Left forelimb (tissue), 1 donor: Measurements from ENCODE around the gene SASH1.
A peak's percentile ranks its signal among the peaks of the same experiment; 100 is the strongest.
"Not testable (repeated sequence)": the region's sequence is repeated elsewhere in the genome, so short reads cannot be mapped to it uniquely, and the experiment has no call there.

ENCODE experiments used
- DNase-seq: peaks from one replicate; pipeline ENCODE4 v3.0.0-alpha.2; 2018; ENCODE audit warnings: low spot score

SASH1 gene

GRCh38 chr6:148550569-148550968 is 207.9 kb downstream of the SASH1 start:
- DNase-seq: no peak

DNA sequence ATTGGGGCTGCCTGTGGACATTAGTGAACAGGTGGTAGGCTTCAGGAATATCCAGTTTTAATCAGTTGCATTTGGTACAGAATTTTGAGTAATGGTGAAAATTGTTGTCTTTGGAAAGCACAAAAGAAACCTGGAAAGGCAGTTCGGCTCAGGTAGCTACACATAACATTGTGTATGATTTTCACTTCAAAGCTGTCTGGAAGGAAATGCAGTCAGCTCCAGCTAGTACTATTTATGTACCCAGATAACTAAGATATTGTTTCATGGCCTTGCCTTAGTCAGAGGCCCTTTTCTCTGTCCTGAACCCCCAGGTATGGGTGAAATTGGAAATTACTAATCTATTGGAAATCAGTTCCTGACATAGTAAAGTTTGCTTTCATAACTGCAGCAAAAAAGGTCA is 208.6 kb downstream of the SASH1 start:
- DNase-seq: no peak

DNA sequence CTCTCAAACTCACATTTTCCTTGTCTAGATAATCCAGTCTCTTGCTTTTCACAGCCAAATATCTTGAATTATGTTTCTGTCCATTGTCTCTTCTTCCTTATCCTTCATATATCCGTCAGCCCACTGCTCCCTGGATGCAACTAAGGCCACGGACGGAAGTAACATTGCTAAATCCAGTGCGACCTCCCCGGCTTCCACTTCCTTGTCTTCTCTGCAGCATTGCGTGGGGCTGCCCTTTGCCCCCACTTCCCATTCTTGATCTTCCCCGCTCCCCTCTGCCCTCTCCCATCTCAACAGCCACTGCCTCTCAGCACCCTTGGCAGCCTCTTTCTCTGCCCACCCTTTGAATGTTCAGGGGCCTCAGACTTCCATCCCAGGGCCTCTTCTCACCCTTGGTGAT is 213.8 kb downstream of the SASH1 start:
- DNase-seq: no peak

GRCh38 chr6:148557796-148558321 is 215.2 kb downstream of the SASH1 start:
- DNase-seq: no peak

DNA sequence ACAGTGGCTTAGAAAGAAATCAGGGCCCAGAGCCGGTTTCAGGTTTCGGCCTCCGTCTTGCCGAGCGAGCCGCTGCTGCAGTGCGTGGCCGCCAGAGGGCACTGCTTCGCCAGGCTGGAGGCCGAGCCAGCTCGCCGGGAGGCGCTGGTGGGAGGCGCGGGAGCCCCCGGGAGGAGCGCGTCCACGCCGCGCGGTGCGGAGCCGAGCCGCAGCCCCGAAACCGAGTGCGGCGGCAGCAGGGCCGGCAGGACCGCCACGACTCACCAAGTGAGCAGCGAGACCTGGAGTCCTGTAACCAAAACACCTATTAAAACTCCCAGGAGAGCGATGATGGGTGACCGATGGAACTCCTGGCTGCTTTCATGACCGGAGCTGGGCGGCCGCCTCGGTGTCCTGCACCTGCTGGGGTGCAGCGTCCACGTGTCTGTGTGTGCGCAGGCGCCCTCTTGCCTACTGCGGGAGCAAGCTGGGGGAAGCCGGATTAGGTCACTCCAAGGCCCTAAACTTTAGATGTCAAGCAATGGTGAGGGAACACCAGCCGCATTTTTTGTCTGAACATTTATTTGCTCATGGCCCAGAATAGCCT is 217.3 kb downstream of the SASH1 start:
- DNase-seq: peak; percentile 88

GRCh38 chr6:148561629-148562028 is 219.0 kb downstream of the SASH1 start:
- no peak for DNase-seq

DNA sequence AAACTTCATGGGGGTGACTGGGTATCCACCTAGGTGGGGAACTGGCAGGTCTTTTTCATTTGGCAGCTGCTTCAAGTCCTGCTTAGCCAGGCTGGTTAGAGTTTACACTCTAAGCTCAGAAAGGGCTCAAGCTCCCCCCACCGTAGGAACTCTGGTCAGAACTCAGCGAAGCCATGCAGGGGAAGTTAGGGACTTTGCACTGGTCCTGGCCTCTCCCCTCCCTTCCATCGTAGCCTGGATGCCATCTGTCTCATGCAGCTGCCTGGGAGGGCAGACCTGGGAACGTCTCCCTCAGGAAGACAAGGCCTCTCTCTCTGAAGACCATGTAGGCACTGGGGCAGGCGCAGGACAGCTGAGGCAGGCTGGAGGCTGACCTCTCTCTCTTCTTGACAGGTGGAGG is 220.4 kb downstream of the SASH1 start:
- DNase-seq: no peak

DNA sequence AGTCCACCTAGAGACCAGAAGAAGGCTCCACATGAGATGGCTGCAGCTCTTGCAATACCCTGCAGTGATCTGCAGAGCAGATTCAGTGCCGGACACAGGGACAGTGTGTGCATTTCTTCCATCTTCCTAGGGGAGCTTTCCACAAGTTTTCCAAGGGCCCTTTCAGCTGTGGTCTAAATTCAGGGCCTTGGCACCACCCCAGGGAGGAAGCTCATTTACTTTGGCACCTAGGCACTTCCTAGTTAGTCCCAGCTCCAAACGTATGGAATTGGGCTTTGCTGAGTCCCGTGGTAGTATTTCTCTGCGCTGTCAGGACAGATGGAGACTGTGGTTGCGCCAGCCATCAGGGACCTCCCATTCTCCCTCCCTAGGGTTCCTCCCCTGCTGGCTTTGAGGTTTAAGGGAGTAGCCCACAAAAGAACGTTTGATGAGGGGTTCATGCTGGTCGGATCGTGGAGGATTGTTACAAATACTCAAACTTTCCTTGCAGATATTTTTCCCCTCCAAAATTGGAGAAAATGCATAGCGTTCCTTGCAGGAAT is 221.9 kb downstream of the SASH1 start:
- no peak for DNase-seq

GRCh38 chr6:148565321-148565926 is 222.8 kb downstream of the SASH1 start:
- no peak for DNase-seq

- no peak for DNase-seq
Measured at GRCh38 chr6:148565930-148566663, 223.5 kb downstream of the SASH1 start.

DNA sequence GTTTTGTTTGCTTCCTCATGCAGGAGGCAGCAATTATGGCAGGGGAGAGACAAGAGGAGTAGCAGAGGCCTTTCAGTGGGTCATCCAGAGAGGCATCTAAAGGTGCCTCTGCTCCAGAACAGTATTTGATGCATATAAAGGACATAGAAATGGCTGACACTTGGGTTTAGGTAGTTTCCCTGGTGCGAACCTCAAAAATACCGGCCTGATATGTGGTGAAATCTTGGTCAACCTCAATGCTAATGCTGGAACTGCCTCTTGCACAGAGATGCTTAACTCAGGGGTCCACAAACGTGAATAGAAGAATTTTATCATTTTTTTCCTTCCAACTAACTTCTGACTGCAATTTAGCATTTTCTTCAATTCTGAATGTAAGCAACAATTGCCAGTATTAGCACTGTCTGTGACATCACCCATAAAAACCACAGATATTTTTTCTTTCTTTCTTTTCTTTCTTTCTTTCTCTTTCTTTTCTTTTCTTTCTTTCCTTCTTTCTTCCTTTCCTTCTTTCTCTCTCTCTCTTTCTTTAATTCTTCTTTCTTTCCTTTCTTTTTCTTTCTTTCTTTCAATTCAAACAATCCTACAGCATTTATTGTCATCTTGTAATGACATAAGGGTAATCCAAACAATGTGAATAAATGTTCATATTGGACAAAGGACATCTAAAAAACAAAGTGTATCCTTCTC is 224.2 kb downstream of the SASH1 start:
- DNase-seq: no peak

DNA sequence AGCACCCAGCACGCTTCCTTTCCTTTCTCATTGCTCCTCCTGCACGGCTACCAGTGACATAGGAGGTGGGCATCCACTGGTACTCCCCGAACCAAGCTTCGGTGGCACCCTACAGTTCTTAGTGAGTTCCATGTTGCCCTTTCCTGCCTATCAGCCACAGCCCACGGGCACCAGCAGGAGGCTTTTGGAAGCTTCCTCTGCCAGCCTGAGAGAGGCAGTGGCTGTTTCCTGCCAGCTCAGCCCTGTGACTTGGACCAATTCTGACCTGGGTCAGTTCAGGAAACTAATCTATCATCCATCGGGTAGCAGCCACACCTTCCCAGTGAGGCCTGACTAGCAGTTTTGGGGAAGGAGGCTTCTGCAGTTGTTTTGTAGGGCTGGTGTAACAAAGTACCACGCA is 227.8 kb downstream of the SASH1 start:
- DNase-seq: no peak

- DNase-seq: no peak
Measured at GRCh38 chr6:148572676-148573335, 230.2 kb downstream of the SASH1 start.

DNA sequence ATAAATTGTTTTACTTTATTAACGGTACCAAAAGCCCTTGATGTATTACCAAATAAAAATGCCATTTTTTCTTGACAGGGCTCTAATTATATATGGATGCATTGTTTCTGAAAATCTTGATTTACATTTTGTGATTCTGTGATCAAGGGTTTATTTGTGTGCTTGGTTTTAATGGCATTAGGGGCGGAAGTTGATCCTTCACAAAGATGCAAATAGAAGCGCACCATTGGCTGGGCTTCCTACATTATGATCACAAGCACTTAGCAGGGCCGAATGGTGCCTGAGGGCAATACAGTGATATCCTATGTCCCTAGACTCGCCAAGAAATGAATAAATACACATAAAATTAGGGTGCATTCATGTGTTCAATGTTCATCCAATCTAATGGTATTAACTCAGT is 231.3 kb downstream of the SASH1 start:
- DNase-seq: no peak

DNA sequence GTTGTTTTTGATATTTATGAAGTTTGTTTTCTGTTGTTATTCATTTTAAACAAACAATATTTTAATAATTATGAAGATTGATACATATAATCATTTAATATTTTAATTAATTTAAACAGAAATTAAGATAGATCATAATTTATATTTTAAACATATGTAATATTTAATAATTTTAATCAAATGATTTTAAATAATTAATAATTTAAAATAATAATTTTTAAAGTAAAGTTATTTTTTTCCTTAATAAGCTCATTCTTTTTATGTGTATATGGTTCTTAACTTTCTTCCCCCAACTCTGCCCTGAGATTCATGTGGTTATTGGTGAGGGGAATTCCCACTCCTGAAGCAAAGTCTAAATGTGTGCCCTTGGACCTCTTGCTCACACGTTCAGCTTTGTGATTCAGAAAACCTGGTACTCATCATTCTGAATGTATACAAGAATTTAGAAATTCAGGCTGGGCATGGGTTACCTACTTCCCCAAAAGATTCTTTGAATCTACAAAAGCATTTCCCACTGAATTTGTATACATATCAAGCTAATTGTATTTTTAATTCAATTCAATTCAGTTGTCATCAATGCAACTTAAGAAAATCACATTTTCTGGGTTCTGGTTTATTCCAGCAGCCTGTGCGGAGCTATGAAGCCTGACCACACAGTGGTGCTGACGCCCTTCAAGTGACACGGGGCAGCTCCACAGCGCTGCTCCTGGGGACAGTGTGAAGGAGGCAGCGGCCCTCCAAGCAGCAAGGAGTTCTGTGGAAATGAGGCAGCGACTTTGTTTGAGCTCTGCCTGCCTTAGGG is 235.2 kb downstream of the SASH1 start:
- DNase-seq: peak; percentile 78

GRCh38 chr6:148578489-148578814 is 235.8 kb downstream of the SASH1 start:
- no peak for DNase-seq

GRCh38 chr6:148578837-148579565 is 236.4 kb downstream of the SASH1 start:
- no peak for DNase-seq

DNA sequence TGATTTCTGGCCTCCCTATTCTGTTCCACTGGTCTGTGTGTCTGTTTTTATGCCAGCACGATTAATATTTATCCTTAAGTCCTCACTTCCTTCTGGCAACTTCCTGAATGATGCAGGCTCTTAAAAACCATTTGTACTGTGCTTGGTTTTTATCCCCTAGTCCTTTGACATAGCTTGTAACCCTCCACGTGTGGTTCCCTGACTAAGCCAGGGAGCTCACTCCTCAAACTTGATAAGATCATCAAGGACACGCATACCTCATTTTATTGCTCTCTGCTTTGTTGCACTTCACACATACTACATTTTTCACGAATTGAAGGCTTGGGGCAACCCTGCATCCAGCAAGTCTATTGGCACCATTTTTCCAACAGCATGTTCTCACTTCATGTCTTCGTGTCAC is 237.8 kb downstream of the SASH1 start:
- no peak for DNase-seq

DNA sequence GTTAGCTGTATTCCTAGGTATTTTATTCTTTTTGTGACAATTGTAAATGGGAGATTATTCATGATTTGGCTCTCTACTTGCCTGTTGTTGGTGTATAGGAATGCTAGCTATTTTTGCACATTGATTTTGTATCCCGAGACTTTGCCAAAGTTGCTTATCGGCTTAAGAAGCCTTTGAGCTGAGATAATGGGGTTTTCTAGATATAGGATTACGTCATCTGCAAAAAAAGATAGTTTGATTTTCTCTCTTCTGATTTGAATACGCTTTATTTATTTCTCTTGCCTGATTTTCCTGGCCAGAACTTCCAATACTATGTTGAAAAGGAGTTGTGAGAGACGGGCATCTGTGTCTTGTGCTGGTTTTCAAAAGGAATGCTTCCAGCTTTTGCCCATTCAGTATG is 241.0 kb downstream of the SASH1 start:
- no peak for DNase-seq

DNA sequence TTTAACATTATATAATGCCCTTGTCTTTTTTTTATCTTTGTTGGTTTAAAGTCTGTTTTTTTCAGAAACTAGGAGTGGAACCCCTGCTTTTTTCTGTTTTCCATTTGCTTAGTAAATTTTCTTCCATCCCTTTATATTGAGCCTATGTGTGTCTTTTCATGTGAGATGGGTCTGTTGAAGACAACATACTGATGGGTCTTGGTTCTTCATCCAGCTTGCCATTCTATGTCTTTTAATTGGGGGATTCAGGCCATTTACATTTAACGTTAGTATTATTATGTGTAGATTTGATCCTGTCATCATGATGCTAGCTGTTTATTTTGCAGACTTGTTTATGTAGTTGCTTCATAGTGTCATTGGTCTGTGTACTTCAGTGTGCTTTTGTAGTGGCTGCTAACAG is 243.0 kb downstream of the SASH1 start:
- DNase-seq: not testable (repeated sequence)

DNA sequence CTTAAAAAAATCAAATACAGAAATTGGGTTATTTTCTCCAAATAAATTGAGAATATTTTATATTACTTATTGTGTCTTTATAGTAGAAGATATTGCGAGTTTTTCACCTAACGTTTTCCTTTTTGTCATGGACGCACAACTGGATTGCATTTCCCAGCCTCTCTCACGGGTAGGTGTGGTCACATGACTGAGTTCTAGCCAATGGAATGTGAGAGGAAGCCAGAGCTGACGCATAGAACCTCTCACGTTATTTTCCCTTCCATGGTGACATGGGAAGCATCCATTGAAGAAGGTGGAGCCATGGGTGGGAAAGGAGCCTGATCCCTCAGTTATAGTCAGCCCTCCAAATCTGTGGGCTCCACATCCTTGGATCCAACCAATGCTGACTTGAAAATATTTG is 248.2 kb downstream of the SASH1 start:
- no peak for DNase-seq
